Loucy (cell line): ENCODE results near the gene CAPS.

Experiments
- H2AFZ ChIP-seq: fragments of 200-600 bp; sonication (generic); 2 replicates; pipeline ENCODE4 v1.6.0; 2016; ENCODE audit warnings: antibody characterized with exemption, mild to moderate bottlenecking, low read length, moderate library complexity
- H3F3A ChIP-seq: fragments of 200-600 bp; 2 replicates; pipeline ENCODE4 v1.6.0; 2016; ENCODE audit warnings: antibody characterized with exemption, low read depth, mild to moderate bottlenecking
- H3K27me3 ChIP-seq: fragments of 200-600 bp; sonication (generic); 2 replicates; pipeline ENCODE4 v1.6.1; 2014; ENCODE audit warnings: low read length, mild to moderate bottlenecking; ENCODE audit not compliant: insufficient read depth, poor library complexity, severe bottlenecking
- H3K36me3 ChIP-seq: fragments of 200-600 bp; sonication (generic); 2 replicates; pipeline ENCODE4 v1.6.1; 2016; ENCODE audit warnings: low read length; ENCODE audit not compliant: insufficient read depth
- H3K4me1 ChIP-seq: fragments of 200-600 bp; sonication (generic); 2 replicates; pipeline ENCODE4 v1.5.1; 2014; ENCODE audit warnings: low read length, mild to moderate bottlenecking; ENCODE audit not compliant: insufficient read depth, poor library complexity, severe bottlenecking
- H3K4me2 ChIP-seq: fragments of 200-600 bp; sonication (generic); 2 replicates; pipeline ENCODE4 v1.6.0; 2014; ENCODE audit warnings: antibody characterized with exemption, low read length, low read depth, mild to moderate bottlenecking; ENCODE audit not compliant: poor library complexity, severe bottlenecking
- H3K4me3 ChIP-seq: fragments of 200-600 bp; sonication (generic); 2 replicates; pipeline ENCODE4 v1.5.1; 2014; ENCODE audit warnings: low read length, mild to moderate bottlenecking, mixed read lengths; ENCODE audit not compliant: poor library complexity, severe bottlenecking
- H3K79me2 ChIP-seq: fragments of 200-600 bp; sonication (generic); 2 replicates; pipeline ENCODE4 v1.6.1; 2014; ENCODE audit warnings: low read length; ENCODE audit not compliant: insufficient read depth
- H3K9ac ChIP-seq: fragments of 200-600 bp; sonication (generic); 2 replicates; pipeline ENCODE4 v1.6.0; 2014; ENCODE audit warnings: mild to moderate bottlenecking, low read depth, low read length, moderate library complexity; ENCODE audit not compliant: poor library complexity, severe bottlenecking
- H3K9me2 ChIP-seq: fragments of 200-600 bp; sonication (generic); replicated peaks from 2 replicates; pipeline ENCODE4 v1.6.1; 2016; ENCODE audit warnings: low read depth, low read length, mixed read lengths
- H3K9me3 ChIP-seq: fragments of 200-600 bp; sonication (generic); 2 replicates; pipeline ENCODE4 v1.6.1; 2014; ENCODE audit warnings: mild to moderate bottlenecking, antibody characterized with exemption, low read length, low read depth; ENCODE audit not compliant: insufficient read depth
- H4K20me1 ChIP-seq: fragments of 200-600 bp; sonication (generic); 2 replicates; pipeline ENCODE4 v1.6.0; 2014; ENCODE audit warnings: antibody characterized with exemption, low read length, mild to moderate bottlenecking; ENCODE audit not compliant: insufficient read depth, poor library complexity, severe bottlenecking
- EZH2phosphoT487 ChIP-seq: fragments of 200-600 bp; IDR thresholded peaks from 2 replicates; pipeline ENCODE4 v1.6.1; 2018; ENCODE audit warnings: antibody characterized with exemption, mild to moderate bottlenecking, moderate library complexity, borderline replicate concordance
- TF ChIP-seq, protein P1 (sequence below): fragments of 200-600 bp; sonication (generic); conservative IDR thresholded peaks from 2 replicates; pipeline ENCODE4 v1.5.1; 2014; ENCODE audit warnings: mild to moderate bottlenecking, antibody characterized with exemption, low read length

CAPS gene

DNA sequence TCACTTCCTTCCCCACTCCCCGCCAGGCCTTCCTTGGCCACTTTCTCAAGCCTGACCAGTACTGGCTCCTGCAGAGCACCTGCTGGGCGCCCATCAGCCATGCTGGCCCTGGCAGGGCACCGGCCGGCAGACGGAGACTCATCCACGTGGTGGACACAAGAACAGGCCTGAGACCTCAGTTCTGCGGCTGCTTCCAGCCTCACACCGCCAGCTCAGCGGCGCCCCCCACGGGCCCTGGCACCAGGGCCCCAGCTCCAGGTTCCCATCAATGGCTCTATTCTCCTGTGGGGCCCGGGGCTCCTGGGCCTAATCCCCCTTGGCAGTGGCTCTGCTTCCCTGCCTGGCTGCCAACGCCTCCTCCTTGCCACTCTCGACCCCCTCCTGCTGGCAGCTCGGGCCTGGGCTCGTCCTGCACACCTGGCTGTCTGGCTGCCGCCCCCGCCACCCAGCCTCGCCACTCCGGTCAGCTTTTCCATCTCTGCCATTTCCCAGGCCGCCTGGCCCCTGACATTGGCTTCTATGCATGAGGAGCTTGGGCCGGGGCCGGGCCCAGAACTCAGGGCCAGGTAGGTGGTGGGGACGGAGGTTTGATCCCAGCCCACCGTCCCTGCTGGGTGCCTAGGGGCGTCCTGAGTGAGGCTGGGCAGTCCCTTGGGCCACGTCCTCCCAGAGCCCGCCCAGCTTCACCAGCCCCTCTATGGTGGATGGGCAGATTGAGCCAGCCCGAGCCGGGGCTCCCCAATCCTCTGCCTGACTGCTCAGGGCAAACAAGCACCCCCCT is 16.7 kb upstream of the CAPS start:
- no peak overlapping the region for H3K4me2 ChIP-seq
- H4K20me1 ChIP-seq = peaks cover 19% of the 10 kb centered on the region
- H3K4me3 ChIP-seq = no peak overlapping the region
- H3K79me2 ChIP-seq = peaks cover 43% of the 10 kb centered on the region
- peaks cover 18% of the 10 kb centered on the region; the same call in 1 of the 2 replicates for H3K36me3 ChIP-seq
- H3K4me1 ChIP-seq = peaks cover 11% of the 10 kb centered on the region
- H3K9me3 ChIP-seq = no peaks in the 10 kb centered on the region
- no peaks in the 10 kb centered on the region for H3F3A ChIP-seq
- H3K9ac ChIP-seq = no peak overlapping the region
- TF ChIP-seq, protein P1, sequence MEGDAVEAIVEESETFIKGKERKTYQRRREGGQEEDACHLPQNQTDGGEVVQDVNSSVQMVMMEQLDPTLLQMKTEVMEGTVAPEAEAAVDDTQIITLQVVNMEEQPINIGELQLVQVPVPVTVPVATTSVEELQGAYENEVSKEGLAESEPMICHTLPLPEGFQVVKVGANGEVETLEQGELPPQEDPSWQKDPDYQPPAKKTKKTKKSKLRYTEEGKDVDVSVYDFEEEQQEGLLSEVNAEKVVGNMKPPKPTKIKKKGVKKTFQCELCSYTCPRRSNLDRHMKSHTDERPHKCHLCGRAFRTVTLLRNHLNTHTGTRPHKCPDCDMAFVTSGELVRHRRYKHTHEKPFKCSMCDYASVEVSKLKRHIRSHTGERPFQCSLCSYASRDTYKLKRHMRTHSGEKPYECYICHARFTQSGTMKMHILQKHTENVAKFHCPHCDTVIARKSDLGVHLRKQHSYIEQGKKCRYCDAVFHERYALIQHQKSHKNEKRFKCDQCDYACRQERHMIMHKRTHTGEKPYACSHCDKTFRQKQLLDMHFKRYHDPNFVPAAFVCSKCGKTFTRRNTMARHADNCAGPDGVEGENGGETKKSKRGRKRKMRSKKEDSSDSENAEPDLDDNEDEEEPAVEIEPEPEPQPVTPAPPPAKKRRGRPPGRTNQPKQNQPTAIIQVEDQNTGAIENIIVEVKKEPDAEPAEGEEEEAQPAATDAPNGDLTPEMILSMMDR = peak; percentile 32
- no peak for TF ChIP-seq EZH2phosphoT487
- H2AFZ ChIP-seq = no peak overlapping the region
- no peaks in the 10 kb centered on the region for H3K9me2 ChIP-seq
- H3K27me3 ChIP-seq = no peaks in the 10 kb centered on the region

GRCh38 chr19:5899728-5900526 is 14.1 kb upstream of the CAPS start:
- Histone ChIP-seq H3K27me3 (no peaks in the 10 kb centered on the region), H3K4me1 (peaks cover 18% of the 10 kb centered on the region), H3K9me2 (no peaks in the 10 kb centered on the region), H3K9ac (peak overlapping the region; percentile 24), H3F3A (no peaks in the 10 kb centered on the region), H2AFZ (no peak overlapping the region), H3K9me3 (no peaks in the 10 kb centered on the region), H3K4me3 (no peak overlapping the region), H3K4me2 (peak overlapping the region; percentile 21), H3K79me2 (peaks cover 55% of the 10 kb centered on the region), H4K20me1 (peaks cover 30% of the 10 kb centered on the region), H3K36me3 (peaks cover 18% of the 10 kb centered on the region; the same call in 1 of the 2 replicates)
- TF ChIP-seq, protein P1 = no peak
- TF ChIP-seq EZH2phosphoT487 = no peak

GRCh38 chr19:5900976-5901375 is 13.1 kb upstream of the CAPS start:
- H3F3A ChIP-seq = no peaks in the 10 kb centered on the region
- H3K4me2 ChIP-seq = peak overlapping the region; percentile 39
- peaks cover 8% of the 10 kb centered on the region; the same call in 1 of the 2 replicates for H3K36me3 ChIP-seq
- no peaks in the 10 kb centered on the region for H3K9me3 ChIP-seq
- no peaks in the 10 kb centered on the region for H3K9me2 ChIP-seq
- peak overlapping the region; percentile 3 for H3K4me3 ChIP-seq
- H4K20me1 ChIP-seq = peaks cover 30% of the 10 kb centered on the region
- TF ChIP-seq EZH2phosphoT487 = no peak
- TF ChIP-seq, protein P1 = no peak
- H3K27me3 ChIP-seq = no peaks in the 10 kb centered on the region
- H3K4me1 ChIP-seq = peaks cover 18% of the 10 kb centered on the region
- peak overlapping the region; percentile 37 for H3K9ac ChIP-seq
- H3K79me2 ChIP-seq = peaks cover 55% of the 10 kb centered on the region
- no peak overlapping the region for H2AFZ ChIP-seq
